Vagina (tissue), 2 donors: Measurements from ENCODE around the gene MRPS27.

Source experiments
- POLR2A ChIP-seq, 2 donors: fragments of 450-650 bp; IDR thresholded peaks; one replicate each; pipeline ENCODE4 v1.6.1; 2017; ENCODE audit warnings: antibody characterized with exemption in 2 of 2, mild to moderate bottlenecking in 2 of 2, moderate library complexity in 2 of 2
- TF ChIP-seq, protein P1 (sequence below), 3 experiments: fragments of 450-650 bp in 2 of 3; fragments of 200-600 bp in 1 of 3; sonication (generic) in 1 of 3; IDR thresholded peaks; one replicate each; pipeline ENCODE4 v1.5.1; 2017 to 2019; ENCODE audit warnings: antibody characterized with exemption in 3 of 3, mild to moderate bottlenecking in 2 of 3, moderate library complexity in 2 of 3

DNA sequence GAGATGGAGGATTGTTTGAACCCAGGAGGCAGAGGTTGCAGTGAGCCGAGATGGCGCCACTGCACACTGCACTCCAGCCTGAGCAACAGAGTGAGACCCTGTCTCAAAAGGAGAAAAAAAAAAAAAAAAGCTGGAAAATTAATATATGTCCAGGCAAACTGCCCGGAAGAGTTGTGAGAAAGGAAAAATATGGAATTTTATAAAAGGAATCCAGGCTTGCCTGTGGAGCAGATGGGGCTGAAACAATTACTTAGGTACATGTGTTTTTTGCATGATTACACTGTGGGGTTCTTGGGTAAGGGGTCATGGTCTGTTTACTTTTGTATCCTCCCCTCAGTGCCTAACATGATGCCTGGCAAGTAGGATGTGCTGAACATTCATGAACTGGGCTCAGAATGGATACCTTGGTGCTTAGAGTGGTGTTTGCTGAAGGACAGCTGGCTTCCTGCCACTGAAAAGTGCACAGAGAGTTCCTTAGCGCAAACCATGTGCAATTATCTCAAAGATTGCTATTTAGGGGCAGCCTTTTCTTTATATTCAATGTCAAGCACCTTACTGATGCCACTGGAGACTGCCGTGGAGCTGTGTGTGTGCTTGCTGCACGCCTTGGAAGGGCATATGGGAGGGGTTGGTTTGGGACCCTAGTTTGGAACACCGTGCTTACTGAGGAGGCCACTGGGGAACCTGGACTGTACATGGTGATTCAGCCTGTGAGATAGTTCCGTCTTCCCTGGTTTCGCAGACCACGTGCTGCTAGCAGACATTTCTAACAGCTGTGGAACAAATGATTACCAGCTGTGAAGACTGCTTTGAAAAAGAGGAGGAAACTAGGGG is 134.3 kb downstream of the MRPS27 start:
- TF ChIP-seq, protein P1, sequence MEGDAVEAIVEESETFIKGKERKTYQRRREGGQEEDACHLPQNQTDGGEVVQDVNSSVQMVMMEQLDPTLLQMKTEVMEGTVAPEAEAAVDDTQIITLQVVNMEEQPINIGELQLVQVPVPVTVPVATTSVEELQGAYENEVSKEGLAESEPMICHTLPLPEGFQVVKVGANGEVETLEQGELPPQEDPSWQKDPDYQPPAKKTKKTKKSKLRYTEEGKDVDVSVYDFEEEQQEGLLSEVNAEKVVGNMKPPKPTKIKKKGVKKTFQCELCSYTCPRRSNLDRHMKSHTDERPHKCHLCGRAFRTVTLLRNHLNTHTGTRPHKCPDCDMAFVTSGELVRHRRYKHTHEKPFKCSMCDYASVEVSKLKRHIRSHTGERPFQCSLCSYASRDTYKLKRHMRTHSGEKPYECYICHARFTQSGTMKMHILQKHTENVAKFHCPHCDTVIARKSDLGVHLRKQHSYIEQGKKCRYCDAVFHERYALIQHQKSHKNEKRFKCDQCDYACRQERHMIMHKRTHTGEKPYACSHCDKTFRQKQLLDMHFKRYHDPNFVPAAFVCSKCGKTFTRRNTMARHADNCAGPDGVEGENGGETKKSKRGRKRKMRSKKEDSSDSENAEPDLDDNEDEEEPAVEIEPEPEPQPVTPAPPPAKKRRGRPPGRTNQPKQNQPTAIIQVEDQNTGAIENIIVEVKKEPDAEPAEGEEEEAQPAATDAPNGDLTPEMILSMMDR (IDR thresholded peaks at IDR 0.05): no peak
- no peak for TF ChIP-seq POLR2A (IDR thresholded peaks at IDR 0.05)
